ENCODE measurements around the gene MATN3. TPM values are rescaled to one million over a fixed set of nuclear protein-coding genes. Genes with fewer than 3 reads are reported as not detected.

The MATN3 gene
- total and polyA plus RNA-seq, 2 of the 13 experiments (the other 11 are each of a cell fraction or from before 2014, with no cell fraction given) = 36.1 to 208 TPM

DNA sequence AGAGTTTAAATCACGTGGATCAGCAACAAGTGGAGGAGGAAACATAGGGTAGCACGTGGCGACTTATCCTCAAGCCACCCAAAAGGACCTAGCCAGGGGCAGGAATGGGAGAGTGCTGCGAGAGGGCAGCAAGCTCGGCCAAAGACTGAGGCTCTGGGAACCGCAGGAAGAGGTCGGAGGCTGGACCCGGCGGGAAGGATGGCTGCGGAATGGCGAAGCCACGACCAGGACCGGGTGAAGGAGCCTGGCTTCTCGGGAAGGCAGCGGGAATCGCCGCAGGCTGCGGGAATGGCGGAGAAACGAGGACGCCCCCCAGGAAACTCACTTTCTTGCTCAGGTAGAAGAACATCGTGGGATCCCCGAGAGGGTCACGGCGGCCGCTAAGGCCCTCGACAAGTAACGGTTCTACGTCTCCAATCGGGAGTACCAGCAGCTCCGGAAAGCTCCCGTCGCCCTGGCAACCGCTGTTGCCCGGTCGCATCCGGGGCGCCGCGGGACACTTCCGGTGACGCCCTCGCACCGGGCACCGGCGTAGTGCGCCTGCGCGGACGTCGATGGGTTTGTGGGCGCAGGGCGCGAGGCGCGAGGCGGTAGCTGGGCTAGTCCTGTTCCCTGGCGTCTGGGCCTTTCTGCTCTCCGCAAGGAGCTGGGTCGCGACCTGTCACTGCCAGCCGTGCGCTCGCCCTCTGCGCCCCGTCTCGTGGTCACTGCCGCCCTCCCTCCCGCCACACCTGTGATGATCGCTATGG, 22.6 kb downstream of the MATN3 start, which contains the start of gene WDR35 (continued):
- TF ChIP-seq ZNF121 (CRISPR knock-in tag; IDR thresholded peaks at IDR 0.05) (peak; percentile 62; the same call in 1 of the 2 replicates), ARID3A (IDR thresholded peaks at IDR 0.05; ENCODE audit: low read depth, low read length) (no peak), BRD4 (CRISPR knock-in tag; IDR thresholded peaks at IDR 0.05) (peak; percentile 84), ZNF143 (CRISPR knock-in tag; IDR thresholded peaks at IDR 0.05) (peak; percentile 73), ZNF296 (CRISPR knock-in tag; conservative IDR thresholded peaks at IDR 0.05) (peak; percentile 82), NR2F1 (CRISPR knock-in tag; IDR thresholded peaks at IDR 0.05) (peak in 1 of 2 experiments; percentile 37; a peak in 2 of 4 replicates), ZEB1 (IDR thresholded peaks at IDR 0.05; ENCODE audit: insufficient replicate concordance, low read depth) (peak; percentile 66), ZNF224 (CRISPR knock-in tag; IDR thresholded peaks at IDR 0.05) (peak; percentile 96; the same call in 1 of the 2 replicates), HBP1 (CRISPR knock-in tag; IDR thresholded peaks at IDR 0.05; ENCODE audit: low read depth) (peak; percentile 83), GATA4 (IDR thresholded peaks at IDR 0.05; ENCODE audit: borderline replicate concordance, low read depth) (no peak; the same call in 1 of the 2 replicates)
- TF ChIP-seq, protein P1, sequence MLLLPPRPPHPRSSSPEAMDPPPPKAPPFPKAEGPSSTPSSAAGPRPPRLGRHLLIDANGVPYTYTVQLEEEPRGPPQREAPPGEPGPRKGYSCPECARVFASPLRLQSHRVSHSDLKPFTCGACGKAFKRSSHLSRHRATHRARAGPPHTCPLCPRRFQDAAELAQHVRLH (CRISPR knock-in tag; IDR thresholded peaks at IDR 0.05; ENCODE audit: borderline replicate concordance, low read depth) = peak; percentile 87; the same call in 1 of the 2 replicates
- TF ChIP-seq, protein P2, sequence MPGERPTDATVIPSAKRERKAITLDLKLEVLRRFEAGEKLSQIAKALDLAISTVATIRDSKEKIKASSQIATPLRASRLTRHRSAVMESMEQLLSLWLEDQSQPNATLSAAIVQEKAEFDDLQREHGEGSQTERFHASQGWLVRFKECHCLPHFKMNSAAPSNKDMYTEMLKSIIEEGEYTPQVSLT (CRISPR knock-in tag; IDR thresholded peaks at IDR 0.05; ENCODE audit: borderline replicate concordance, low read depth) = peak; percentile 96; the same call in 1 of the 2 replicates
- TF ChIP-seq, protein P3, sequence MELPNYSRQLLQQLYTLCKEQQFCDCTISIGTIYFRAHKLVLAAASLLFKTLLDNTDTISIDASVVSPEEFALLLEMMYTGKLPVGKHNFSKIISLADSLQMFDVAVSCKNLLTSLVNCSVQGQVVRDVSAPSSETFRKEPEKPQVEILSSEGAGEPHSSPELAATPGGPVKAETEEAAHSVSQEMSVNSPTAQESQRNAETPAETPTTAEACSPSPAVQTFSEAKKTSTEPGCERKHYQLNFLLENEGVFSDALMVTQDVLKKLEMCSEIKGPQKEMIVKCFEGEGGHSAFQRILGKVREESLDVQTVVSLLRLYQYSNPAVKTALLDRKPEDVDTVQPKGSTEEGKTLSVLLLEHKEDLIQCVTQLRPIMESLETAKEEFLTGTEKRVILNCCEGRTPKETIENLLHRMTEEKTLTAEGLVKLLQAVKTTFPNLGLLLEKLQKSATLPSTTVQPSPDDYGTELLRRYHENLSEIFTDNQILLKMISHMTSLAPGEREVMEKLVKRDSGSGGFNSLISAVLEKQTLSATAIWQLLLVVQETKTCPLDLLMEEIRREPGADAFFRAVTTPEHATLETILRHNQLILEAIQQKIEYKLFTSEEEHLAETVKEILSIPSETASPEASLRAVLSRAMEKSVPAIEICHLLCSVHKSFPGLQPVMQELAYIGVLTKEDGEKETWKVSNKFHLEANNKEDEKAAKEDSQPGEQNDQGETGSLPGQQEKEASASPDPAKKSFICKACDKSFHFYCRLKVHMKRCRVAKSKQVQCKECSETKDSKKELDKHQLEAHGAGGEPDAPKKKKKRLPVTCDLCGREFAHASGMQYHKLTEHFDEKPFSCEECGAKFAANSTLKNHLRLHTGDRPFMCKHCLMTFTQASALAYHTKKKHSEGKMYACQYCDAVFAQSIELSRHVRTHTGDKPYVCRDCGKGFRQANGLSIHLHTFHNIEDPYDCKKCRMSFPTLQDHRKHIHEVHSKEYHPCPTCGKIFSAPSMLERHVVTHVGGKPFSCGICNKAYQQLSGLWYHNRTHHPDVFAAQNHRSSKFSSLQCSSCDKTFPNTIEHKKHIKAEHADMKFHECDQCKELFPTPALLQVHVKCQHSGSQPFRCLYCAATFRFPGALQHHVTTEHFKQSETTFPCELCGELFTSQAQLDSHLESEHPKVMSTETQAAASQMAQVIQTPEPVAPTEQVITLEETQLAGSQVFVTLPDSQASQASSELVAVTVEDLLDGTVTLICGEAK (IDR thresholded peaks at IDR 0.05) = peak; percentile 56
- TF ChIP-seq, protein P3 (CRISPR knock-in tag; IDR thresholded peaks at IDR 0.05) = peak; percentile 72

All from HepG2 (cell line).